ENCODE data around the gene DNM3. TPM values are rescaled to one million over a fixed set of nuclear protein-coding genes. Genes with fewer than 3 reads are reported as not detected.
A peak's percentile ranks its signal among the peaks of the same experiment; 100 is the strongest.

Gene DNM3
- total and polyA plus RNA-seq, 9 donors = 3.1 to 6.5 (median 4.4) TPM

DNA sequence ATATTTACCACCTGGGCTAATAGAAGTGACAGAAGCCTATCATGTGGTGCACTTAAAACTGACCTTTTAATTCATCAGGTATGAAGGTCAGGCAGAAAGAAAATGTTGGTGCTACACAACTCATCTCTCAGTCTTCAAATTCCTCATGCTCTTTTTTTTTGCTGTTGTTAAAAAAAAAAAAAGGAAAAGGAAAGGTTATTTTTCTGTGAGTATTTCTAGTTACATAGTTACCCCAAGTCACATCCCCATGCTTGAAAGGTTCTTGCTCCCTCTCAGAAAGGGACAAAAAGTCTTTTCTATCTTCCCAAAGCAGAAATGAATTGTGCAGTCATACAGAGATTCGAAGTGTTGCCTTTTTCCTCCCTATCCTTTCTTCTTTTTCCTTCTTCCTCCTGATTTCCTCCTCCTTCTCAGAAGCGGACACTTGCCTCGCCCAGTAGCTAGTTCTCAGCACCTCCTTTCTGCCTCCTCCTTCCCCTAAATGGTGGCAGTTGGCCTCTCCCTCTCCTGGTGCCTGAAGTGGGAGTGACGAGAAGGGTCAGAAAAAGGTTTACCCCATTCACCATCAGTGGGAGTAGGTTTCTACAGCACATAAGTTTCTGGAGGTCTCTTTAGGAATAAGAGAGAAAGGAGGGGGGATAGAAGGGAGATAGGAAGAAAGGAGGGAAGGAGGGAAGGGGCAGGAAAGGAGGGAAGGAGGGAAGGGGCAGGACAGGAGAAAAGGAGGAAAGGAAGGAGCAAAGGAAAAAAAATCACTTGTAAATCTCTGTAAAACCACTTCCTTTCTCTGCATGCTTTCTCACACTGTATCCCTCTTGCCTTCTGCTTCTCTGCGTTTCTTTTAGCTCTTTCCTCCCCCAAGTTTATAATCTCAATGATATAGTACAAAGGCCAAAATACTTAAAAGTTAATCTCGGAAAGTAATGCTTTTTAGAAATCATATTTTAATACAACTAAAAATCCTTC is 558.7 kb downstream of the DNM3 start:
- intact Hi-C loops (cut with DNase I) = loop anchor here (2.0 to 10.0 kb wide), 4 partner anchors 115 to 359 kb away; no protein-coding TSS in a partner anchor
- no peak overlapping the region for H3K4me3 ChIP-seq
- WGBS, 3 donors = 29 to 42% (median 31%) methylated on average over 6 of the region's 6 CpGs
- no peak for DNase-seq
- H3K36me3 ChIP-seq = no peaks in the 10 kb centered on the region
- H3K27ac ChIP-seq = peak overlapping the region in 1 of 2 donors; percentile 41
- H3K27me3 ChIP-seq = no peaks in the 10 kb centered on the region
- no peaks in the 10 kb centered on the region for H3K9me3 ChIP-seq
- TF ChIP-seq POLR2A (IDR thresholded peaks at IDR 0.05) = no peak
- no peak for TF ChIP-seq EP300 (IDR thresholded peaks at IDR 0.05)
- peak in 1 of 3 donors; percentile 7 for TF ChIP-seq CTCF (IDR thresholded peaks at IDR 0.05)
- peaks cover 3% of the 10 kb centered on the region for H3K4me1 ChIP-seq (ENCODE audit: insufficient read depth)

- no peak for DNase-seq
- H3K9me3 ChIP-seq = no peaks in the 10 kb centered on the region
- 7 to 16% (median 16%) methylated on average over 1 of the region's 1 CpG for WGBS, 3 donors
- no peak for TF ChIP-seq POLR2A (IDR thresholded peaks at IDR 0.05)
- no peak overlapping the region for H3K4me3 ChIP-seq
- no peaks in the 10 kb centered on the region for H3K36me3 ChIP-seq
- peaks cover 3% of the 10 kb centered on the region for H3K4me1 ChIP-seq (ENCODE audit: insufficient read depth)
- H3K27me3 ChIP-seq = no peaks in the 10 kb centered on the region
- peak overlapping the region in 1 of 2 donors; percentile 41 for H3K27ac ChIP-seq
- intact Hi-C loops (cut with DNase I) = loop anchor here in 2 of 4 donors (10.0 kb wide), 1 partner anchor 356 kb away; no protein-coding TSS in a partner anchor
Measured at GRCh38 chr1:172400722-172401105, 559.4 kb downstream of the DNM3 start.

GRCh38 chr1:172401477-172401876 is 560.2 kb downstream of the DNM3 start:
- no peaks in the 10 kb centered on the region for H3K36me3 ChIP-seq
- DNase-seq = no peak
- TF ChIP-seq EP300 (IDR thresholded peaks at IDR 0.05) = no peak
- no peak for TF ChIP-seq CTCF (IDR thresholded peaks at IDR 0.05)
- no peak for TF ChIP-seq POLR2A (IDR thresholded peaks at IDR 0.05)
- intact Hi-C loops (cut with DNase I) = loop anchor here in 2 of 4 donors (10.0 kb wide), 1 partner anchor 357 kb away; no protein-coding TSS in a partner anchor
- peaks cover 3% of the 10 kb centered on the region for H3K4me1 ChIP-seq (ENCODE audit: insufficient read depth)
- no peaks in the 10 kb centered on the region for H3K9me3 ChIP-seq
- H3K27ac ChIP-seq = no peak overlapping the region
- no peak overlapping the region for H3K4me3 ChIP-seq
- H3K27me3 ChIP-seq = no peaks in the 10 kb centered on the region

GRCh38 chr1:172401892-172402291 is 560.6 kb downstream of the DNM3 start:
- intact Hi-C loops (cut with DNase I) = loop anchor here in 2 of 4 donors (10.0 kb wide), 1 partner anchor 357 kb away; no protein-coding TSS in a partner anchor
- 79 to 82% (median 82%) methylated on average over 5 of the region's 5 CpGs for WGBS, 3 donors
- DNase-seq = no peak
- Histone ChIP-seq H3K27ac (no peak overlapping the region), H3K4me3 (no peak overlapping the region), H3K36me3 (no peaks in the 10 kb centered on the region), H3K27me3 (no peaks in the 10 kb centered on the region), H3K9me3 (no peaks in the 10 kb centered on the region), H3K4me1 (ENCODE audit: insufficient read depth) (peaks cover 3% of the 10 kb centered on the region)
- no peak for TF ChIP-seq POLR2A (IDR thresholded peaks at IDR 0.05)

- intact Hi-C loops (cut with DNase I) = loop anchor here in 2 of 4 donors (10.0 kb wide), 1 partner anchor 358 kb away; no protein-coding TSS in a partner anchor
- no peak overlapping the region for H3K27ac ChIP-seq
Measured at GRCh38 chr1:172402878-172403569, 561.7 kb downstream of the DNM3 start.

More at GRCh38 chr1:172402878-172403569, 561.7 kb downstream of the DNM3 start:
- peaks cover 3% of the 10 kb centered on the region for H3K4me1 ChIP-seq (ENCODE audit: insufficient read depth)
- DNase-seq = no peak
- no peaks in the 10 kb centered on the region for H3K9me3 ChIP-seq
- no peak for TF ChIP-seq POLR2A (IDR thresholded peaks at IDR 0.05)
- no peaks in the 10 kb centered on the region for H3K36me3 ChIP-seq
- 36 to 45% (median 44%) methylated on average over 1 of the region's 1 CpG for WGBS, 3 donors
- H3K27me3 ChIP-seq = no peaks in the 10 kb centered on the region
- H3K4me3 ChIP-seq = no peak overlapping the region
